Spleen (tissue), 11 donors: ENCODE results near the gene TUBB8. TPM values are rescaled to one million over a fixed set of nuclear protein-coding genes. Genes with fewer than 3 reads are reported as not detected.
"Not testable (repeated sequence)": the region's sequence is repeated elsewhere in the genome, so short reads cannot be mapped to it uniquely, and the experiment has no call there.

Experiments used
- DNase-seq: peaks from one replicate; pipeline ENCODE4 v3.0.0-alpha.2; 2020
- H3K27ac ChIP-seq, 8 donors: fragments of 200-600 bp; sonication (generic) in 7 of 8; 1 replicate in 4 of 8; 2 replicates in 4 of 8; pipeline versions ENCODE4 v1.5.0 to v1.8.0; 2016 to 2021; ENCODE audit warnings: inconsistent platforms in 4 of 8, mild to moderate bottlenecking in 4 of 8, moderate library complexity in 1 of 8
- H3K27me3 ChIP-seq, 7 donors: fragments of 200-600 bp; sonication (generic) in 6 of 7; replicated peaks in 1 of 7; 1 replicate in 4 of 7; 2 replicates in 3 of 7; pipeline versions ENCODE4 v1.5.0 to v1.8.0; 2016 to 2021; ENCODE audit warnings: inconsistent platforms in 3 of 7, mild to moderate bottlenecking in 1 of 7
- H3K36me3 ChIP-seq, 6 donors: fragments of 200-600 bp; sonication (generic) in 5 of 6; 1 replicate in 4 of 6; 2 replicates in 2 of 6; pipeline versions ENCODE4 v1.5.0 to v1.8.0; 2016 to 2021; ENCODE audit warnings: inconsistent platforms in 2 of 6
- H3K4me1 ChIP-seq, 6 donors: fragments of 200-600 bp; sonication (generic) in 5 of 6; 1 replicate in 3 of 6; 2 replicates in 3 of 6; pipeline versions ENCODE4 v1.5.0 to v1.8.0; 2016 to 2021; ENCODE audit warnings: inconsistent platforms in 3 of 6
- H3K4me3 ChIP-seq, 8 donors: fragments of 200-600 bp; sonication (generic) in 7 of 8; 1 replicate in 4 of 8; 2 replicates in 4 of 8; pipeline versions ENCODE4 v1.5.0 to v1.8.0; 2016 to 2021; ENCODE audit warnings: inconsistent platforms in 4 of 8, mild to moderate bottlenecking in 4 of 8, moderate library complexity in 2 of 8
- H3K9me3 ChIP-seq, 8 donors: fragments of 200-600 bp; sonication (generic) in 7 of 8; 1 replicate in 4 of 8; 2 replicates in 4 of 8; pipeline versions ENCODE4 v1.5.0 to v1.8.0; 2016 to 2021; ENCODE audit warnings: inconsistent platforms in 4 of 8
- WGBS, 5 donors: extraction: QIAGEN DNeasy Blood & Tissue Kit in 3 of 5; methylation state at CpG; one replicate each; pipeline versions ENCODE4 v1.1.5 to v1.1.7; 2013 to 2018; 5-methylcytosine and 5-hydroxymethylcytosine counted together
- intact Hi-C: fragments of 100-400 bp; cut with DNase I; formaldehyde crosslinking; loops from one replicate; pipeline ENCODE4 v1.15.0; 2023; ENCODE audit warnings: low total_unique reads
- polyA plus RNA-seq, 3 donors: library from polyadenylated mRNA; stranded (reverse); fragments of 200-250 nt; gene quantifications; one replicate each; pipeline ENCODE4 v1.2.1, GENCODE V29; 2013
- total RNA-seq, 7 donors: library from RNA; depleted of rRNA in 3 of 7; stranded (reverse); fragments of >200 nt in 3 of 7; fragmentation: NEBNext Ultra II Directional in 4 of 7; extraction: Animal tissue kit (Norgen Biotek cat#: 25700) in 4 of 7; gene quantifications; one replicate each; pipeline versions ENCODE4 v1.1.0 to v1.2.1, GENCODE V29; 2016 to 2021
- donor health status: healthy with polysubstance abuse.
- donor health status: DM: no; HTN: no; CAD: no; lungs with moderate emphysema.
- donor health status: DM: no; HTN: no; CAD: no.
- donor health status: Bipolar disorder and iron deficiency.
- donor health status: healthy.
- donor health status: DM: no; HTN: no; CAD: no.
- donor health status: DM: yes; HTN: yes; CAD: no.

The TUBB8 gene
- total and polyA plus RNA-seq, 10 donors, result 0.03 to 1.7 (median 0.68) TPM; not detected in 6

GRCh38 chr10:11260-11659, 37.8 kb downstream of the TUBB8 start:
- H3K4me1 ChIP-seq, intact Hi-C loops, H3K4me3 ChIP-seq, H3K36me3 ChIP-seq, H3K27me3 ChIP-seq, H3K27ac ChIP-seq, H3K9me3 ChIP-seq, DNase-seq: not testable (repeated sequence)
- 60 to 72% (median 64%) methylated on average over 8 to 21 of the region's 33 CpGs for WGBS, 5 donors

DNA sequence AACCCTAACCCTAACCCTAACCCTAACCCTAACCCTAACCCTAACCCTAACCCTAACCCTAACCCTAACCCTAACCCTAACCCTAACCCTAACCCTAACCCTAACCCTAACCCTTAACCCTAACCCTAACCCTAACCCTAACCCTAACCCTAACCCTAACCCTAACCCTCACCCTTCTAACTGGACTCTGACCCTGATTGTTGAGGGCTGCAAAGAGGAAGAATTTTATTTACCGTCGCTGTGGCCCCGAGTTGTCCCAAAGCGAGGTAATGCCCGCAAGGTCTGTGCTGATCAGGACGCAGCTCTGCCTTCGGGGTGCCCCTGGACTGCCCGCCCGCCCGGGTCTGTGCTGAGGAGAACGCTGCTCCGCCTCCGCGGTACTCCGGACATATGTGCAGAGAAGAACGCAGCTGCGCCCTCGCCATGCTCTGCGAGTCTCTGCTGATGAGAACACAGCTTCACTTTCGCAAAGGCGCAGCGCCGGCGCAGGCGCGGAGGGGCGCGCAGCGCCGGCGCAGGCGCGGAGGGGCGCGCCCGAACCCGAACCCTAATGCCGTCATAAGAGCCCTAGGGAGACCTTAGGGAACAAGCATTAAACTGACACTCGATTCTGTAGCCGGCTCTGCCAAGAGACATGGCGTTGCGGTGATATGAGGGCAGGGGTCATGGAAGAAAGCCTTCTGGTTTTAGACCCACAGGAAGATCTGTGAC, 38.7 kb downstream of the TUBB8 start:
- intact Hi-C loops, H3K36me3 ChIP-seq, H3K9me3 ChIP-seq, H3K4me3 ChIP-seq, H3K27me3 ChIP-seq, H3K27ac ChIP-seq, H3K4me1 ChIP-seq, DNase-seq: not testable (repeated sequence)
- WGBS, 5 donors, result 66 to 83% (median 77%) methylated on average over 4 to 18 of the region's 42 CpGs; no CpG with 5 or more reads in 1 of the 5 donors

Other genes starting within 250 kb of the TUBB8 start
- 10 to 100 TPM; 47.2 to 65.3 (median 52.3) TPM for gene ZMYND11, start 86.2 kb upstream of the TUBB8 start, total RNA-seq
- gene ZMYND11, start 86.2 kb upstream of the TUBB8 start, polyA plus RNA-seq, result 10 to 100 TPM; 20.3 to 31.1 (median 23.5) TPM